ENCODE measurements around the gene ATP9B.

GRCh38 chr18:79111483-79111882 lies 42.3 kb downstream of the ATP9B start:
- TF ChIP-seq, protein P1, sequence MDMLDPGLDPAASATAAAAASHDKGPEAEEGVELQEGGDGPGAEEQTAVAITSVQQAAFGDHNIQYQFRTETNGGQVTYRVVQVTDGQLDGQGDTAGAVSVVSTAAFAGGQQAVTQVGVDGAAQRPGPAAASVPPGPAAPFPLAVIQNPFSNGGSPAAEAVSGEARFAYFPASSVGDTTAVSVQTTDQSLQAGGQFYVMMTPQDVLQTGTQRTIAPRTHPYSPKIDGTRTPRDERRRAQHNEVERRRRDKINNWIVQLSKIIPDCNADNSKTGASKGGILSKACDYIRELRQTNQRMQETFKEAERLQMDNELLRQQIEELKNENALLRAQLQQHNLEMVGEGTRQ (IDR thresholded peaks at IDR 0.05; ENCODE audit: borderline replicate concordance, low read depth, low read length) = no peak
- TF ChIP-seq, protein P2, sequence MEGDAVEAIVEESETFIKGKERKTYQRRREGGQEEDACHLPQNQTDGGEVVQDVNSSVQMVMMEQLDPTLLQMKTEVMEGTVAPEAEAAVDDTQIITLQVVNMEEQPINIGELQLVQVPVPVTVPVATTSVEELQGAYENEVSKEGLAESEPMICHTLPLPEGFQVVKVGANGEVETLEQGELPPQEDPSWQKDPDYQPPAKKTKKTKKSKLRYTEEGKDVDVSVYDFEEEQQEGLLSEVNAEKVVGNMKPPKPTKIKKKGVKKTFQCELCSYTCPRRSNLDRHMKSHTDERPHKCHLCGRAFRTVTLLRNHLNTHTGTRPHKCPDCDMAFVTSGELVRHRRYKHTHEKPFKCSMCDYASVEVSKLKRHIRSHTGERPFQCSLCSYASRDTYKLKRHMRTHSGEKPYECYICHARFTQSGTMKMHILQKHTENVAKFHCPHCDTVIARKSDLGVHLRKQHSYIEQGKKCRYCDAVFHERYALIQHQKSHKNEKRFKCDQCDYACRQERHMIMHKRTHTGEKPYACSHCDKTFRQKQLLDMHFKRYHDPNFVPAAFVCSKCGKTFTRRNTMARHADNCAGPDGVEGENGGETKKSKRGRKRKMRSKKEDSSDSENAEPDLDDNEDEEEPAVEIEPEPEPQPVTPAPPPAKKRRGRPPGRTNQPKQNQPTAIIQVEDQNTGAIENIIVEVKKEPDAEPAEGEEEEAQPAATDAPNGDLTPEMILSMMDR (IDR thresholded peaks at IDR 0.05) = no peak
- no peak for TF ChIP-seq PBX3 (IDR thresholded peaks at IDR 0.05)
- TF ChIP-seq, protein P3, sequence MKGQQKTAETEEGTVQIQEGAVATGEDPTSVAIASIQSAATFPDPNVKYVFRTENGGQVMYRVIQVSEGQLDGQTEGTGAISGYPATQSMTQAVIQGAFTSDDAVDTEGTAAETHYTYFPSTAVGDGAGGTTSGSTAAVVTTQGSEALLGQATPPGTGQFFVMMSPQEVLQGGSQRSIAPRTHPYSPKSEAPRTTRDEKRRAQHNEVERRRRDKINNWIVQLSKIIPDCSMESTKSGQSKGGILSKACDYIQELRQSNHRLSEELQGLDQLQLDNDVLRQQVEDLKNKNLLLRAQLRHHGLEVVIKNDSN (IDR thresholded peaks at IDR 0.05; ENCODE audit: borderline replicate concordance, low read depth) = no peak
- no peak for TF ChIP-seq CHD2 (IDR thresholded peaks at IDR 0.05; ENCODE audit: low read length, partially characterized antibody)
- no peak for TF ChIP-seq RAD21 (IDR thresholded peaks at IDR 0.05; ENCODE audit: low read length)
- TF ChIP-seq YY1 (IDR thresholded peaks at IDR 0.05; ENCODE audit: low read depth) = no peak
- TF ChIP-seq NRF1 (IDR thresholded peaks at IDR 0.05; ENCODE audit: low read depth, low read length) = no peak
- TF ChIP-seq, protein P4, sequence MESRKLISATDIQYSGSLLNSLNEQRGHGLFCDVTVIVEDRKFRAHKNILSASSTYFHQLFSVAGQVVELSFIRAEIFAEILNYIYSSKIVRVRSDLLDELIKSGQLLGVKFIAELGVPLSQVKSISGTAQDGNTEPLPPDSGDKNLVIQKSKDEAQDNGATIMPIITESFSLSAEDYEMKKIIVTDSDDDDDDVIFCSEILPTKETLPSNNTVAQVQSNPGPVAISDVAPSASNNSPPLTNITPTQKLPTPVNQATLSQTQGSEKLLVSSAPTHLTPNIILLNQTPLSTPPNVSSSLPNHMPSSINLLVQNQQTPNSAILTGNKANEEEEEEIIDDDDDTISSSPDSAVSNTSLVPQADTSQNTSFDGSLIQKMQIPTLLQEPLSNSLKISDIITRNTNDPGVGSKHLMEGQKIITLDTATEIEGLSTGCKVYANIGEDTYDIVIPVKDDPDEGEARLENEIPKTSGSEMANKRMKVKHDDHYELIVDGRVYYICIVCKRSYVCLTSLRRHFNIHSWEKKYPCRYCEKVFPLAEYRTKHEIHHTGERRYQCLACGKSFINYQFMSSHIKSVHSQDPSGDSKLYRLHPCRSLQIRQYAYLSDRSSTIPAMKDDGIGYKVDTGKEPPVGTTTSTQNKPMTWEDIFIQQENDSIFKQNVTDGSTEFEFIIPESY (IDR thresholded peaks at IDR 0.05; ENCODE audit: borderline replicate concordance, low read depth) = no peak
- TF ChIP-seq POLR2AphosphoS5 (IDR thresholded peaks at IDR 0.05; ENCODE audit: low read depth, low read length) = no peak
